Spinal cord (tissue), 10 donors: Measurements from ENCODE around the gene SLAMF8. TPM values are rescaled to one million over a fixed set of nuclear protein-coding genes. Genes with fewer than 3 reads are reported as not detected.

Experiments used
- DNase-seq, 6 donors: peaks; one replicate each; pipeline versions ENCODE4 v3.0.0 to v3.0.0-alpha.2; 2013 to 2015; ENCODE audit warnings: low spot score in 6 of 6, low read depth in 4 of 6
- H3K27ac ChIP-seq: one replicate; pipeline ENCODE4 v1.5.1; 2013; ENCODE audit warnings: low read depth, low read length, control low read depth
- H3K27me3 ChIP-seq: one replicate; pipeline ENCODE4 v1.6.1; 2013; ENCODE audit warnings: low read length; ENCODE audit not compliant: control insufficient read depth, insufficient read depth
- H3K36me3 ChIP-seq: one replicate; pipeline ENCODE4 v1.6.1; 2013; ENCODE audit warnings: low read length; ENCODE audit not compliant: control insufficient read depth, insufficient read depth
- H3K4me1 ChIP-seq: one replicate; pipeline ENCODE4 v1.6.1; 2013; ENCODE audit warnings: low read length; ENCODE audit not compliant: control insufficient read depth, insufficient read depth
- H3K4me3 ChIP-seq: one replicate; pipeline ENCODE4 v1.5.1; 2013; ENCODE audit warnings: low read depth, low read length, control low read depth
- H3K9me3 ChIP-seq: one replicate; pipeline ENCODE4 v1.6.1; 2013; ENCODE audit warnings: low read length; ENCODE audit not compliant: control insufficient read depth, insufficient read depth
- WGBS: methylation state at CpG from one replicate; pipeline ENCODE4 v1.1.5; 2013; ENCODE audit warnings: missing lambda C conversion rate; ENCODE audit not compliant: insufficient coverage; 5-methylcytosine and 5-hydroxymethylcytosine counted together
- polyA plus RNA-seq, 2 donors: library from polyadenylated mRNA; unstranded; fragments of 120-200 nt; gene quantifications; one replicate each; pipeline ENCODE4 v1.2.1, GENCODE V29; 2013; ENCODE audit not compliant: insufficient read length in 2 of 2
- total RNA-seq, 2 donors: library from RNA; depleted of rRNA in 1 of 2; stranded (reverse); fragments of 120-200 nt in 1 of 2; fragments of >200 nt in 1 of 2; gene quantifications; one replicate each; pipeline versions ENCODE4 v1.2.3 to v1.2.4, GENCODE V29; 2013 to 2014
- donor health status: healthy.

SLAMF8 gene
- total and polyA plus RNA-seq, 4 donors, result 0.17 to 0.40 TPM; not detected in 2

GRCh38 chr1:159791031-159791430 lies 35.6 kb upstream of the SLAMF8 start:
- H3K27ac ChIP-seq, result no peak overlapping the region
- WGBS, result 55% methylated on average over 3 of the region's 3 CpGs
- no peaks in the 10 kb centered on the region for H3K4me1 ChIP-seq
- peaks cover 3% of the 10 kb centered on the region for H3K27me3 ChIP-seq
- DNase-seq, result no peak
- H3K36me3 ChIP-seq, result no peaks in the 10 kb centered on the region
- H3K4me3 ChIP-seq, result no peak overlapping the region
- no peaks in the 10 kb centered on the region for H3K9me3 ChIP-seq

DNA sequence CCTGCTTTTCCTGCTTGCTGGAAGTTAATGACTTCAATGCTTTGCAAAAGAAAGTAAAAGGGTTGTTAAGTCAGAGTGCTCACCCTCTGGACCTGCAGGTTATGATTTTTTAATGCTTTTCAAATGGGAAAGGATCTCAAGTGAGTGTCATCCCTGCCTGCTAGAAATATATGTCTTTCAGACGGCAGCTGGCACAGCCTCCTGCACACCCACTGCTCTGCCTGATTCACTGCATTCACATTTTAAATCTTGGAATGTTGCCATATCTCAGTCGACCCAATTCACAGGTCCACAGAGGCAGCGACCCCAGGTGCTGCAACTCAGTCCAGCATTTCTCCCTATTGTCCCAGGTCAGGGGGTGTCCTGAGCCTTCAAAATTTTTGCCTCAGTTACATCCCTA lies 35.2 kb upstream of the SLAMF8 start:
- WGBS, result 15% methylated on average over 3 of the region's 3 CpGs
- Histone ChIP-seq H3K27ac (no peak overlapping the region), H3K4me3 (no peak overlapping the region), H3K27me3 (peaks cover 3% of the 10 kb centered on the region), H3K36me3 (no peaks in the 10 kb centered on the region), H3K4me1 (no peaks in the 10 kb centered on the region), H3K9me3 (no peaks in the 10 kb centered on the region)
- peak in 1 of 6 donors; percentile 26 for DNase-seq

- Histone ChIP-seq H3K27me3 (peaks cover 6% of the 10 kb centered on the region), H3K4me1 (no peaks in the 10 kb centered on the region)
- WGBS, result 44% methylated on average over 5 of the region's 5 CpGs
These were observed 31.1 kb upstream of the SLAMF8 start for GRCh38 chr1:159795534-159795933.

DNA sequence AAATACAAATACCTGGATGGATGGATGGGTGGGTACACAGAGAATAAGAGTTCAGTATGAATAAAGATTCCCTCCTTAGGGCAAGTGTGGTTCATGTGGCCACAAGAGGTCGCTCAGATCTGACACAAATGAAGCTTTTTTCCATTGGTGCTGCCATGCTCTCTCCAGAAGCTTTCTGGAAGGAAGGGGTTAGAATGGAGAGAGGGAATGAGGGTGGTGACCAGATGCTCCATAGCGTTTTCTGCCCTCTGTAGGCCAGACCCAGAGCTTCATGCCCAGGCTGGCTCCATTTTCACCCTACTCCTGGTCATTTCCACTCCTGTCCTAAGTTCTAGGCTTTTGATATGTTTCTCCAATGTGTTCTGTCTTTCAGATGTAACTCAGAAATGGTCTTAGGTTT lies 27.8 kb upstream of the SLAMF8 start:
- Histone ChIP-seq H3K9me3 (no peaks in the 10 kb centered on the region), H3K36me3 (no peaks in the 10 kb centered on the region), H3K4me1 (no peaks in the 10 kb centered on the region), H3K27me3 (peaks cover 6% of the 10 kb centered on the region), H3K27ac (no peak overlapping the region), H3K4me3 (no peak overlapping the region)
- WGBS, result 0% methylated on average over 1 of the region's 2 CpGs
- DNase-seq, result peak in 3 of 6 donors; percentile 22 to 87 (median 74)

More at GRCh38 chr1:159795534-159795933, 31.1 kb upstream of the SLAMF8 start:
- H3K27ac ChIP-seq, result no peak overlapping the region
- H3K4me3 ChIP-seq, result no peak overlapping the region
- DNase-seq, result no peak
- H3K36me3 ChIP-seq, result no peaks in the 10 kb centered on the region
- H3K9me3 ChIP-seq, result no peaks in the 10 kb centered on the region

- Histone ChIP-seq H3K4me1 (no peaks in the 10 kb centered on the region), H3K4me3 (no peak overlapping the region), H3K27me3 (peaks cover 6% of the 10 kb centered on the region), H3K27ac (no peak overlapping the region), H3K36me3 (no peaks in the 10 kb centered on the region), H3K9me3 (no peaks in the 10 kb centered on the region)
- WGBS, result 84% methylated on average over 4 of the region's 4 CpGs
- DNase-seq, result no peak
These were observed 27.2 kb upstream of the SLAMF8 start for GRCh38 chr1:159799446-159799985.

- no peaks in the 10 kb centered on the region for H3K9me3 ChIP-seq
- no peaks in the 10 kb centered on the region for H3K36me3 ChIP-seq
- H3K27me3 ChIP-seq, result peaks cover 6% of the 10 kb centered on the region
- H3K4me3 ChIP-seq, result no peak overlapping the region
- H3K4me1 ChIP-seq, result no peaks in the 10 kb centered on the region
- no peak overlapping the region for H3K27ac ChIP-seq
- WGBS, result 77% methylated on average over 6 of the region's 8 CpGs
- DNase-seq, result no peak
These were observed 26.3 kb upstream of the SLAMF8 start for GRCh38 chr1:159800177-159800930.

GRCh38 chr1:159802111-159802510 lies 24.6 kb upstream of the SLAMF8 start, which contains the start of gene FCRL6:
Gene FCRL6 (plus strand): TSS chr1:159802360. CDS start chr1:159802425, 65 bp downstream.
- Histone ChIP-seq H3K4me3 (no peak within 1 kb of the TSS), H3K36me3 (no peaks in the 10 kb centered on the region), H3K27me3 (no peaks in the 10 kb centered on the region), H3K4me1 (no peaks in the 10 kb centered on the region), H3K27ac (no peak within 1 kb of the TSS), H3K9me3 (no peaks in the 10 kb centered on the region)
- WGBS, result 61% methylated on average over 7 of the region's 8 CpGs
- no peak for DNase-seq

DNA sequence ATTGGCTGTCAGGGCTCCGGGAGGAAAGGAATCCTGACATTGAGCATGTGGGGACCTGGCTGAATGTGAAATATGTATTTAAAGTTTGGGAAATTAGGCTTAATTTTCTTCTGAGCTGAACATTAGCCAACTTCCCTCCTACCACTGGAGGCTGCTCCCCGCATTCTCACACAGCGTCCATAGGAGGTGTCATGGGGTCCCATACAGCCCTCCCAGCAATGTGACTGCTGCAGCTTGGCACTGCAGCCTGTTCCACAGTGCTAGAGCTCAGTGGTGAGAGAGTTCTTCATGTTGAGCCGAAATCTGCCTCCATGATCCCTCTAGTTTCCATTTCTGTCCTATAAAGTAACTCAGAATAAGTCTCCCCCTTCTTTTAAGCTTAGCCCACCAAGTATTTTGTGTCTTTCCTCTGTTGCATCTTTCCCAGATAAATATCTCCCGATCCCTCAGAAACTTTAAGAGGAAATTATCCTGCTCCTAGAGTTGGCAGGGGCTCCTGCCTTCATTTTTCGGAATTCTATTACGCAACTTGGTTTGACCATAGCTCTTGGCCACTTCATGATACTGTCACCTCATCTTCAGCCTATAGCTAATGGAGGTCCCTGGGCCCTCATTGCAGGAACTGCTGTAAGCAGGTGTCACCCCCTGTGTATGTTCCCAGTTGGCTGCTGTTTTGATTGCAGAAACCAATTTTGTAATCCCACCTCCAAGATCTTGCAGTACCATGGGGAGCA lies 22.6 kb upstream of the SLAMF8 start:
- WGBS, result 96% methylated on average over 3 of the region's 7 CpGs
- no peak overlapping the region for H3K4me3 ChIP-seq
- H3K27ac ChIP-seq, result no peak overlapping the region
- no peaks in the 10 kb centered on the region for H3K4me1 ChIP-seq
- no peaks in the 10 kb centered on the region for H3K27me3 ChIP-seq
- no peak for DNase-seq
- H3K9me3 ChIP-seq, result no peaks in the 10 kb centered on the region
- no peaks in the 10 kb centered on the region for H3K36me3 ChIP-seq

DNA sequence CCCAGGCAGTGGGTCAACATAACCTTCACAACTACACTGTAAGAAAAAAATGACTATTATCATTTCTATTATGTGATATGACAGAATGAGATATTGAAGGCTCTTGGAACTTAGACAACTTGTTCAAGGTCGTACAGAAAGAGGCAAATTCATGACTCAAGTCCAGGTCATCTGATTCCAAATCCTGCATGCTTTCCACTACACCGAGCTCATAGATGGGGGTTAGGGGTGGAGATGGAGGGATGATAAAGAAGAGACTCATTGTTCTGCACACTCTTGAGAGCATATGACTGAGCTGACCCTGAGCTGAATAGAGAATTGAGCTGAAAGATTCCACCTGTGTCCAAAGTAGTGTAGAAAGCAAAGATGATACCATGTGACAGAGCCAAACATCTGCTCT lies 21.7 kb upstream of the SLAMF8 start:
- Histone ChIP-seq H3K4me3 (no peak overlapping the region), H3K27ac (no peak overlapping the region)

More for the DNA sequence above, 21.7 kb upstream of the SLAMF8 start:
- H3K4me1 ChIP-seq, result no peaks in the 10 kb centered on the region
- H3K36me3 ChIP-seq, result no peaks in the 10 kb centered on the region
- H3K9me3 ChIP-seq, result no peaks in the 10 kb centered on the region
- no peak for DNase-seq
- 40% methylated on average over 1 of the region's 2 CpGs for WGBS
- no peaks in the 10 kb centered on the region for H3K27me3 ChIP-seq
